Measurements from ENCODE around the gene NR2E1.

Gene NR2E1

GRCh38 chr6:108156180-108156937 is 9.5 kb upstream of the NR2E1 start:
- no peak for DNase-seq (ENCODE audit: low read depth)

DNA sequence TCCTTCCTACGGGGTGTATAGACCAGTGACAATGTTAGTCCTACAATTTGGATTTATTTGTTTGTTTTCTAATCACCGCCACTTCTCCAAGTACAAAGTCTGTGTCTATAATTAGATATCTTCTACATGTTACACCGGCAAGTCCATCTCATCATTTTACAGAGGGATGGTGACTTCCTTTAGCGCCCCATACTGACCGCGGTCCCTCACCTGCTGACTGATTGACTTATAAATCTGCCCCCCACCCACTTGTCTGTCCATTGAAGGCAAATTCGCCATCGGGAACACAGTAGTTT is 8.9 kb upstream of the NR2E1 start:
- no peak for DNase-seq (ENCODE audit: low read depth)

DNA sequence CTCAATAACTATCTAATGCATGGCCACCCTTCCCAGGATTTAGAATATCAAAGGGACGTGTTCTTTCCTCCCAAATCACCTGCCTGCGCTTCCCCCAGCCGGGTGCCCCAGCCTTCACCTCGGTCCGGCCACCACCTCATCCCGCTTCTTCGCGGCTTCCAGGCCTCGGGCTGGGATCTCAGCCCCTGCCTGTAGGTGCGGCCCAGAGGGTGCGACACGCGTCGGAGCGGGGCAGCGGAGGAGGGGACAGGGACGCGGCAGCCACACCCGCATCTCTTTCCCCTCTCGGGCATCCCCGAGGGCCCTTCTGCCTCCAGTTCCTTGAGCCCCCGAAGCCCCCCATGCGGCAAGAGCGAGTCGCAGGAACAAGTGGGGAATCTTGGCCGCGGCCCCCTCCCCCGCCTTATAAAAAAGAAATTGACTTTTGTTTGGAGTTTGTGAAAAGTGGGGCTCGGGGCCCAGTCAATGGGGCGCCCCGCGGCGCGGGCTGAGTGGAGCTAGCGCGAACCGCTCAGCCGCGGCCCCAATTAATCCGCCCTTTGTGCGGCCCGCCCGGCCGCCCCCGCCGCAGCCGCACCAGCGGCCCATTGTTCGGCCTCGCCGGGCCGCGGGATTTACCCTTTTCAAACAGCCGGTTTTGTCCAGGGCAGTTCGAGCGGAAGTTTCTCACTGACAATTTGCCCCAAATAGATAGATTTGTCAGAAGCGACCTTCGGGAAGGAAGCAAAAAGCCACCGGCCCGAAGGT is 8.4 kb upstream of the NR2E1 start:
- no peak for DNase-seq (ENCODE audit: low read depth)

DNA sequence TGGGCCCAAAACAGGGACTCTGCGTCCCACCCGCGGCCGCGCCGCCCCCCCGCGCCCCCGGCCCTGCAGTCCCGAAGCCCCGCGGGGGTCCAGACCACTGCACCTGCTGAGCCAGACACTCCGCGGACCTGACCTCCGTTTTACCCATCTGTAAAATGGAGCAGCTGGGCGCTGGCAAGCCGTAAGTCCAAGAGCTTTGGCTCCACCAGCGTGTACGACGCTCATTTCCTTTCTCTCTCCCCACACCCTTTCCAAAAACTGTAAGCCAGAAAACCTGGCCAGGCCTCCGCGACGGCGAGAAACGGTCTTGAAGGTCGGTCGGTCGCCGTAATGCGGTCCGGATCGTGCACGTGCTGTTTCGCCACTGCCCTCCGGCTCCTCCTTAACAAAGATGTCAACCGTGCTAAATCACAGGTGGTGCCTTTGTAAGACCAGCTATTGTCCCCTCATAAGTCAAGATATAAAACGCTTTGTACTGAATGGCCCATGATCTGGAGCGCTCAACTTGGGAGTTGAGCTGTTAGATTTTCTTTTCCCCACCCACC is 7.8 kb upstream of the NR2E1 start:
- no peak for DNase-seq (ENCODE audit: low read depth)

GRCh38 chr6:108159981-108160380 is 5.8 kb upstream of the NR2E1 start:
- DNase-seq (ENCODE audit: low read depth), result no peak

DNA sequence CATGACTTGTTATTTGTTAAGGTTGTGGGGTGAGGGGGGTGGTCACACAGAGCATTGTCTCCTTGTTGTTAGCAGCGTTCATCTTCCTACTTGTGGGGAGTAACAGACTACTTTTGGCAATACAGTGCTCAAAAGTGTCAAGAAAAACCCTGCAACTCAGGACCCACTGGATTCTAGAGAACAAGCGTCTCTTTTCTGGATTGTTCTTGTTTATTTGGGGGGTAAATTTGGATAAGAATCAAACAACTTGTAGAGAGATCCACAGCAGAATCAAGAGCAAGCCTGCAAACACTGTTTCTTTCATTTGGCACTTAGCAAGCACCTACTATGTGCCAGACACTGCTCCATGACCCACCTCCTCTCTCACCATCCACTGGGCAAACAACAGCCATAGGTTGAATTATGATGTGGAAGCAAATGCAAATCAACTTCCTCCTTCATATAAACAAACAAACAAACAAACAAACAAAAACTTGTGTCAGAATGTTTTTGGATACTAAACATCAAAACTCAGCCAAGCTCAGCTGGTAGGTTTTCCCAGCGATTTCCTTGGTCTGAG is 4.0 kb upstream of the NR2E1 start:
- no peak for DNase-seq (ENCODE audit: low read depth)

DNA sequence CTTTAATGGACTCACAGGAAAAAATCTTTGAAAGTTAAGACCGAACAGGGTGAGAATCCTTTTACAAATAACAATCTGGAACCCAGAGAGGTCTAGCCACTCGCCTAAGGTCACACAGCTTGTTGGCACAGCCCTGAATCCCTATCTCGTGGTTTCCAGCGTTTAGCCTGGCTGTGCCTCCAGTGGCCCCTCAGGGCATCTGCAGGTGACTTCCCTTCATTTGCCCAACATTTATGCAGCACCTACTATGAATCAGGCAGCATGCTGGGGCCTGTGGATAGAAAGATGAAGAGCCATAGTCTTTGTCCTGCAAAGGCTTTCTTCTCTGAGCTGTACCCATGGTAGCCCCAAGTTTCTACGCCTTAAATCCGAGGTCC is 2.6 kb upstream of the NR2E1 start:
- no peak for DNase-seq (ENCODE audit: low read depth)

GRCh38 chr6:108163644-108164542 is 1.9 kb upstream of the NR2E1 start:
- DNase-seq (ENCODE audit: low read depth), result no peak

DNA sequence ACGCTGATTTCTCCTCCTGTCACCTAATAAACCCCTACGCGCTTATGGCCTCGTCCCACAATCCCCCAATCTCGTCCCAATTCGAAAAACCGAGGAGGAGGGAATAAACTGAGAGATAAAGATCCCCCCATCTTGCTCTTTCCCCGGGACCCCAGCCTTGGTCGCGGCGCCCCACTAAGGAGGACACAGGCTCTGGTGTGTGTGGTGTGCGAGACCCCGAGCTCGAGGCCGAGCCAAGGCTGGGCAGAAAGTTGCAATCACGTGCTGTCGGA is 1.3 kb upstream of the NR2E1 start:
- no peak for DNase-seq (ENCODE audit: low read depth)

GRCh38 chr6:108164815-108165706 is 761 bp upstream of the NR2E1 start:
- DNase-seq (ENCODE audit: low read depth), result no peak

DNA sequence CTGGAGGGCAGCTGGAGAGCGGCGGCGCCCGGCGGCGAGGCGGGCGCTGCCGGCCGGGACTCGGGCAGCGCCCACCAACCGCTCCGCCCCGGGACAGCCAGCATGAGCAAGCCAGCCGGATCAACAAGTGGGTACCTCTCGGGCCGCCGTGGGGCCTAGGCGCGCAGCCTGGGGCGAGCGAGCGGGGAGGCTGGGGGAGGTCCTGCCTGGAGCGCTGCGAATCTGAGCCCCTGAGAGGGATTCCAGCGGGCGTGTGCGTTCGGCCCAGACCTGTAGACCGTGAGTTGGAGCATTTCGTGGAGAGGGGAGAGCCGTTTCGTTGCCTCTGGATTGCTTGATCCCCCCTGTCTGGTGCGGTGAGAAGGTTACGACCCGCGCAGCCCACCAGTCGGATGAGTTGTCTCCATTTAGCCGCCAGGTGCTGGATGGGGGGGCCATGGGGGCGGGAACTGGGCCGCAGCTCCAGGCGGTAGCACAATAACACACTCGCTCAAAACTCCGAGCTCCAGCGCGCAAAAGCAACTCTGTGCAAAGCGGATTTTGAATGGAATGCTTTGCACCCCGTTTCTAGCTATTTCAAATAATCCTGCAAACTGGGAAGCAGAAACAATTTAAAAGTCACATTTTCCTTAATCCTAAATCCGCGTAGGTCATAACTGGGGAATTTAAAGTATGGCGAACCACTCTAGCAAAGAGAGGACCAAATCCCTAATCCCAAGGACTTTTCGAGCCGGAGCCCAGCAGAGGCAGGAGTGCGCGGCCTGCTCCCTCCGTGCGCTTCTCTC is 1.0 kb downstream of the NR2E1 start:
- DNase-seq (ENCODE audit: low read depth), result no peak

- DNase-seq (ENCODE audit: low read depth), result no peak
These were observed 1.7 kb downstream of the NR2E1 start for GRCh38 chr6:108167449-108168089.

GRCh38 chr6:108168090-108168463 is 2.3 kb downstream of the NR2E1 start:
- no peak for DNase-seq (ENCODE audit: low read depth)

DNA sequence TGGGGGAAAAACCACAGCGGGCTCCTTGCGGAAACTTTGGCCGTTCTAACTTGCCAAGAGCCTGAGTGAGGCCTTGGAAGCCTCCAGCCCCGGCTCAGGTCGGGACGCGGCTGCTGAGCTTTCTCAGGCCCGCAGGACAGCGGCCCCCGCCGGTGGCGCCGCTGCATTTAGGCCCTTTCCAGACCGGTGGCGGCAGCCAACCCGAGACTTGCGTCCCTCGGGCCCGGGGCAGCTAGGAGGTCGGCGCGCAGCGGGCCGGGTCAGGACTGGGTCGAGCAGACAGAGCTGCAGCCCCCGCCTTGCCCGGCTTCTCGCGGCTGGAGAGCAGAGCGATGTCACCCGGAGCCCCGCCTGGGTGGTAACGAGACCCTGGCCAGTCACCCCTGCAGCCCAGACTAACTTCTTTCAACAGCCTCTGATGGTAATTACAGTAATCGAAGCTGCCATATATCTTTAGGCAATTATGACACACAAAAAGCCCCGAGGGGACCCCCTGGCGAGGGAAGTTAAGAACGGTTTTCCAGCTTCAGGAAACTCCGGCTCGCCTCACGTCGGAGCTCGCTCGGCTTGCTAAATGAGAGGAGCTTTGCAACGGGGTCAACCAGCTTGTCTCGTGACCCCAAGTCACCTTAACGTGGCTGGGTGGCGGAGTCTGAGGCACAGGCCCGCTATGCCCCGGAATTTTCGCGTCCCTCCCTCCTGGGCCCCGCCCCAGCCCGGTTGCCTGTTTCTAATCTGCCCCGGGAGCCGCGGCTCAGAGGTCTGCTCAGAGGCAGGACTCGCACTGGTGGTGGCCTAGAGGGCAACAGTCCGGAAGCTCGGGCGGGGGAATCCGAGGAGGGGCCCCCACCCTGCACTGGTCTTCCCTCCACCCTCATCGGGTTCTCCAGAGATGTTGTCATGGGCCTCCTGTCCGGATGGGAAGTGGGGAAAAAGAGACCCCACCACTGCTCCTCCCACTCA is 3.0 kb downstream of the NR2E1 start:
- DNase-seq (ENCODE audit: low read depth), result no peak

GRCh38 chr6:108169464-108170331 is 3.9 kb downstream of the NR2E1 start:
- no peak for DNase-seq (ENCODE audit: low read depth)

- no peak for DNase-seq (ENCODE audit: low read depth)
These were observed 4.8 kb downstream of the NR2E1 start for GRCh38 chr6:108170332-108171290.

Measured in stimulated activated CD8-positive, alpha-beta memory T cell treated with anti-CD3 and anti-CD28 coated beads, Interleukin-15, amount 100 ng/mL, for 24 hours (primary cell).